ENCODE results near the gene ARSB.

Gene ARSB

GRCh38 chr5:78895616-78896015, 89.5 kb downstream of the ARSB start:
- WGBS (ENCODE audit: extremely low coverage, insufficient coverage, insufficient read length): no CpG with 5 or more reads among the region's 4 CpGs
- Histone ChIP-seq H2BK5ac (ENCODE audit: low read depth, low read length, poor library complexity) (no peak overlapping the region), H2AFZ (ENCODE audit: insufficient read depth, low read length, poor library complexity) (no peak overlapping the region), H3K79me2 (ENCODE audit: control insufficient read depth, insufficient read depth, low read length, poor library complexity) (no peaks in the 10 kb centered on the region), H3K18ac (ENCODE audit: low read length) (no peak overlapping the region), H3K9ac (ENCODE audit: low read length) (no peak overlapping the region), H2BK12ac (ENCODE audit: low read length) (no peak overlapping the region), H2AK5ac (ENCODE audit: low read length) (no peak overlapping the region), H2BK120ac (ENCODE audit: insufficient read depth, low read length, poor library complexity) (no peak overlapping the region), H3K23ac (ENCODE audit: low read length) (no peak overlapping the region), H3K9me3 (ENCODE audit: insufficient read depth, low read depth, low read length) (no peaks in the 10 kb centered on the region), H3K4ac (ENCODE audit: low read depth, low read length) (no peak overlapping the region), H3K14ac (ENCODE audit: low read length) (no peak overlapping the region), H4K12ac (ENCODE audit: low read depth, low read length) (no peak overlapping the region), H3K4me2 (ENCODE audit: low read length) (no peak overlapping the region), H3K27ac (ENCODE audit: low read depth, low read length) (no peak overlapping the region), H4K8ac (ENCODE audit: low read depth, low read length) (no peak overlapping the region), H3K36me3 (ENCODE audit: control insufficient read depth in 1 of 2, insufficient read depth in 2 of 2, low read length in 2 of 2) (no peaks in the 10 kb centered on the region), H3K4me1 (ENCODE audit: control insufficient read depth in 1 of 2, insufficient read depth in 2 of 2, low read length in 2 of 2) (peaks cover 7% of the 10 kb centered on the region in 2 experiments), H3K79me1 (ENCODE audit: low read length) (no peaks in the 10 kb centered on the region), H3K4me3 (ENCODE audit: low read depth, low read length) (no peak overlapping the region), H3K27me3 (ENCODE audit: insufficient read depth, low read length) (no peaks in the 10 kb centered on the region), H4K91ac (ENCODE audit: low read depth, low read length) (no peak overlapping the region)
- peak in 1 of 2 donors; percentile 40 for DNase-seq

GRCh38 chr5:78893940-78894677, 91.0 kb downstream of the ARSB start:
- Histone ChIP-seq H4K12ac (ENCODE audit: low read depth, low read length) (no peak overlapping the region), H3K79me2 (ENCODE audit: control insufficient read depth, insufficient read depth, low read length, poor library complexity) (no peaks in the 10 kb centered on the region), H2AK5ac (ENCODE audit: low read length) (no peak overlapping the region), H2BK120ac (ENCODE audit: insufficient read depth, low read length, poor library complexity) (no peak overlapping the region), H3K9me3 (ENCODE audit: insufficient read depth, low read depth, low read length) (no peaks in the 10 kb centered on the region), H3K4me3 (ENCODE audit: low read depth, low read length) (no peak overlapping the region), H2AFZ (ENCODE audit: insufficient read depth, low read length, poor library complexity) (no peak overlapping the region), H2BK5ac (ENCODE audit: low read depth, low read length, poor library complexity) (no peak overlapping the region), H3K36me3 (ENCODE audit: control insufficient read depth in 1 of 2, insufficient read depth in 2 of 2, low read length in 2 of 2) (no peaks in the 10 kb centered on the region), H3K14ac (ENCODE audit: low read length) (no peak overlapping the region), H3K79me1 (ENCODE audit: low read length) (no peaks in the 10 kb centered on the region), H3K23ac (ENCODE audit: low read length) (no peak overlapping the region), H4K91ac (ENCODE audit: low read depth, low read length) (no peak overlapping the region), H3K18ac (ENCODE audit: low read length) (no peak overlapping the region), H3K4ac (ENCODE audit: low read depth, low read length) (no peak overlapping the region), H4K8ac (ENCODE audit: low read depth, low read length) (no peak overlapping the region), H3K4me2 (ENCODE audit: low read length) (no peak overlapping the region), H2BK12ac (ENCODE audit: low read length) (no peak overlapping the region), H3K27me3 (ENCODE audit: insufficient read depth, low read length) (no peaks in the 10 kb centered on the region), H3K9ac (ENCODE audit: low read length) (no peak overlapping the region), H3K4me1 (ENCODE audit: control insufficient read depth in 1 of 2, insufficient read depth in 2 of 2, low read length in 2 of 2) (peaks cover 4% of the 10 kb centered on the region in 2 experiments), H3K27ac (ENCODE audit: low read depth, low read length) (no peak overlapping the region)
- no CpG with 5 or more reads among the region's 4 CpGs for WGBS (ENCODE audit: extremely low coverage, insufficient coverage, insufficient read length)
- DNase-seq: no peak

DNA sequence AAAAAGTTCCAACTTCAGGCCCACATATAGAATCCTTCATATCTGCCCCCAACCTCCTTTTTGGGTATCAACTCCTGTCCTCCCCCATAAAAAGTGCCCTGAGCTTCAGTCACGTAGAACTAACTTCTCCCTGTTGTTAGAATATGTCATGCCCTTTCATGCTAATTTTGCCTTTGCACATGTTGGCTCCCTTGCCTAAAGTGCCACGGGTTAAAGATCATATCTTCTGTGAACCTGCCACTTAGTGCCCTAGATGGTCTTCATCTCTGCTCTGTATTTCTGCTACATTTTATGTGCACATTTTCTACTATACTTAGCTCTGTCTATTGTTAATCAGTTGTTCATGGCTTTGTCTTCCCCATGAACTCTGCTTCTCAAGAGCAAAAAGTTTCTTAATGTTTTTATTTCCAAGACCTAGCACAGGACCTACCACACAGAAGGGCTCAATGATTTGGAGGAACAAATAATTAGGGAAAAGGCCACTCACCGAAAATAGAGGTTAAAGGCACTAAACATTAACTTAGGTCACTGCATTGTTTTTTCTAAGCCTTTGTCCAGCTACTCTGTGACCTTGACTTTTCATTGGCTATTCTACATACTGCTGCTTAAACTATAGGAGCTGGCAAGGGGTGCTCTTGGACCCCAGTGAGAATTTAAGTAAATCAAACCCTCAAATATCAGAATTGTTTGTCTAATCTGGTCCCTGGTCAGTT, 94.3 kb downstream of the ARSB start:
- Histone ChIP-seq H3K18ac (ENCODE audit: low read length) (no peak overlapping the region), H3K4ac (ENCODE audit: low read depth, low read length) (no peak overlapping the region), H3K27ac (ENCODE audit: low read depth, low read length) (no peak overlapping the region), H4K8ac (ENCODE audit: low read depth, low read length) (no peak overlapping the region), H3K27me3 (ENCODE audit: insufficient read depth, low read length) (no peaks in the 10 kb centered on the region), H3K4me3 (ENCODE audit: low read depth, low read length) (no peak overlapping the region), H2BK120ac (ENCODE audit: insufficient read depth, low read length, poor library complexity) (no peak overlapping the region), H2BK12ac (ENCODE audit: low read length) (no peak overlapping the region), H3K4me2 (ENCODE audit: low read length) (no peak overlapping the region), H3K79me1 (ENCODE audit: low read length) (no peaks in the 10 kb centered on the region), H3K23ac (ENCODE audit: low read length) (no peak overlapping the region), H4K12ac (ENCODE audit: low read depth, low read length) (no peak overlapping the region), H3K79me2 (ENCODE audit: control insufficient read depth, insufficient read depth, low read length, poor library complexity) (no peaks in the 10 kb centered on the region), H3K9ac (ENCODE audit: low read length) (no peak overlapping the region), H3K9me3 (ENCODE audit: insufficient read depth, low read depth, low read length) (no peaks in the 10 kb centered on the region), H2AFZ (ENCODE audit: insufficient read depth, low read length, poor library complexity) (no peak overlapping the region), H3K36me3 (ENCODE audit: control insufficient read depth in 1 of 2, insufficient read depth in 2 of 2, low read length in 2 of 2) (no peaks in the 10 kb centered on the region), H3K4me1 (ENCODE audit: control insufficient read depth in 1 of 2, insufficient read depth in 2 of 2, low read length in 2 of 2) (peaks cover 4% of the 10 kb centered on the region in 2 experiments), H4K91ac (ENCODE audit: low read depth, low read length) (no peak overlapping the region), H2BK5ac (ENCODE audit: low read depth, low read length, poor library complexity) (no peak overlapping the region), H3K14ac (ENCODE audit: low read length) (no peak overlapping the region), H2AK5ac (ENCODE audit: low read length) (no peak overlapping the region)
- no peak for DNase-seq
- no CpG with 5 or more reads among the region's 3 CpGs for WGBS (ENCODE audit: extremely low coverage, insufficient coverage, insufficient read length)

DNA sequence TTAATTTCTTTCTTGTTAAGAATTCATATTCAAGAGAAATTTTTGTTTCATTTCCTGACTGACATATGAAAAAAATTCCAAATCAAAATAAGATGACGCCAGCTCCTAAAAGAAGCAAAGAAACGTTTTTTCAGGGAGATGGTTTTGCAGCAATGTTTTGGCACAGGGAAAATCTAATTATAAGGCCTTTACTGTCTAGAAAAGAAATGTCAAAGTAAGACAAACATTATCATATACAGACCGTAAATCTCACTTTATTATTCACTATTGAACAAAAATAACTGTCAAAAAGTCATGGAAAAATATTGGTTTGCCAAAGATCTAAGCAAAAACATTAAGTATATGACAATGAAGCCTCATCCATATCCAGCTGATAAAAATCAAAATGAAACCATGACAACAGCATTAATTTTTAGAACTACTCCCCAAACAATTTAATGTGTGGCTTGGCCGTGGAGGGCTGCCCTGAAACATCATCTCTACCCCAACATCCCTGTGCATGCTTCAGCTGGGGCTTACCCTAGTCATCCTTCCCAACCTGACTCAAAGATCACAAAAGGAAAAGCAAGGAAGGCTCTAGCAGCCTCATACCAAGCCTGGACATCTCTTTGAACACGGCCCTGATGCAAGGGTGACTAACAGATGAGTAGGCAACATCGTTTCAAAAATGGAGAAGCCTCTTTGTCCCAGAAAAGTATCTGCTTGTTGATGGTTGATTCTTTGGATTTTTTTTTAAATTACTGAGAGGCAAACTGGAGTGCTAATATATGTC, 95.6 kb downstream of the ARSB start:
- H3K79me2 ChIP-seq (ENCODE audit: control insufficient read depth, insufficient read depth, low read length, poor library complexity): no peaks in the 10 kb centered on the region
- no peak overlapping the region for H3K14ac ChIP-seq (ENCODE audit: low read length)
- no peak overlapping the region for H3K27ac ChIP-seq (ENCODE audit: low read depth, low read length)
- no peak overlapping the region for H2AK5ac ChIP-seq (ENCODE audit: low read length)
- H3K4me3 ChIP-seq (ENCODE audit: low read depth, low read length): no peak overlapping the region
- H3K79me1 ChIP-seq (ENCODE audit: low read length): no peaks in the 10 kb centered on the region
- H3K36me3 ChIP-seq (ENCODE audit: control insufficient read depth in 1 of 2, insufficient read depth in 2 of 2, low read length in 2 of 2): no peaks in the 10 kb centered on the region
- no CpG with 5 or more reads among the region's 6 CpGs for WGBS (ENCODE audit: extremely low coverage, insufficient coverage, insufficient read length)
- H3K4me2 ChIP-seq (ENCODE audit: low read length): no peak overlapping the region
- H2BK5ac ChIP-seq (ENCODE audit: low read depth, low read length, poor library complexity): no peak overlapping the region
- no peak overlapping the region for H2BK120ac ChIP-seq (ENCODE audit: insufficient read depth, low read length, poor library complexity)
- no peak overlapping the region for H4K12ac ChIP-seq (ENCODE audit: low read depth, low read length)
- no peak overlapping the region for H3K9ac ChIP-seq (ENCODE audit: low read length)
- no peak overlapping the region for H2AFZ ChIP-seq (ENCODE audit: insufficient read depth, low read length, poor library complexity)
- no peak overlapping the region for H3K4ac ChIP-seq (ENCODE audit: low read depth, low read length)
- H3K4me1 ChIP-seq (ENCODE audit: control insufficient read depth in 1 of 2, insufficient read depth in 2 of 2, low read length in 2 of 2): peaks cover 4% of the 10 kb centered on the region in 2 experiments
- H4K91ac ChIP-seq (ENCODE audit: low read depth, low read length): no peak overlapping the region
- H3K23ac ChIP-seq (ENCODE audit: low read length): no peak overlapping the region
- no peaks in the 10 kb centered on the region for H3K9me3 ChIP-seq (ENCODE audit: insufficient read depth, low read depth, low read length)
- H4K8ac ChIP-seq (ENCODE audit: low read depth, low read length): no peak overlapping the region
- DNase-seq: peak in 1 of 2 donors; percentile 16
- H2BK12ac ChIP-seq (ENCODE audit: low read length): no peak overlapping the region
- no peaks in the 10 kb centered on the region for H3K27me3 ChIP-seq (ENCODE audit: insufficient read depth, low read length)
- H3K18ac ChIP-seq (ENCODE audit: low read length): no peak overlapping the region

Measured in trophoblast cell (in vitro differentiated cells and primary cell).